GM12873 (cell line): ENCODE data around the gene C16orf82.

ENCODE experiments used
- CTCF ChIP-seq: IDR thresholded peaks from 2 replicates; pipeline ENCODE4 v1.5.1; 2012; ENCODE audit warnings: low read depth, mild to moderate bottlenecking, moderate library complexity, low read length, control low read depth; ENCODE audit not compliant: insufficient read depth; ENCODE audit errors: missing control alignments

C16orf82 gene

GRCh38 chr16:27108051-27108770, 41.5 kb downstream of the C16orf82 start:
- no peak for TF ChIP-seq CTCF

DNA sequence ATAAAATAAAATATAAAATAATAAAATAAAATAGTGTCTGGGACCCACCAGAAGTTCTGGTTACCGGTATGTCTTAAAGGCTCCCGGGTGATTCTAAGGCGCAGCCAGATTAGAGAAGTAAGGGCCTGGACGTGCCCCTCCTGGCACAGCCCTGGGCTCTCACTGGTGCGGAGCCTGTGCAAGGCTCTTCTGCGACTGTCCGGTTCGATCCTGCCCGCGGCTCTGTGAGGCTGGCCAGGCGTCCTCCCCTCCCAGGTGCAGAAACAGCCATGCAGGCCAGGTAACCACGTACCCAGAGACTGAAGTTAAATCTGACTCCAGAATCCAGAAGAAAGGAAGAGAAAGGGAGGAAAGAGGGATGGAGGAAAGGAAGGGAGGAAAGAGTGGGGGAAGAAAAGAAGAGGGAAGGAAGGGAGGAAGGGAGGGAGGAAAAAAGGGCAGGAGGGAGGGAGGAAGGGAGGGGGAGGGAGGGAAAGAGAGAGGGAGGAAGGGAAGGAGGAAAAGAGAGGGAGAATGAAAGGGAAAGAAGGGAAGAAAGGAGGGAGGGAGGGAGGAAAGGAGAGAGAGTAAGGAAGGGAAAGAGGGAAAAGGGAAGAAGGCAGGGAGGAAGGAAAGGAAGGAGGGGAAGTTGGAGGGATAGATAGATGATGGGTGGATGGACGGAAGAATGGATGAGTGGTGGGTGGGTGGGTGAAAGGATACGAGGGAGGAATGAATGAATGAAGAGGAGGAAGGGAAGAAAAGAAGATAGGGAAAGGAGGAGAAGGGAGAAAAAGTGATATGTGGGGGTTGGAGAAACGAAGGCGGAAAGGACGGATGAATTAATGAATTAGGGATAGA, 42.3 kb downstream of the C16orf82 start:
- TF ChIP-seq CTCF: no peak

DNA sequence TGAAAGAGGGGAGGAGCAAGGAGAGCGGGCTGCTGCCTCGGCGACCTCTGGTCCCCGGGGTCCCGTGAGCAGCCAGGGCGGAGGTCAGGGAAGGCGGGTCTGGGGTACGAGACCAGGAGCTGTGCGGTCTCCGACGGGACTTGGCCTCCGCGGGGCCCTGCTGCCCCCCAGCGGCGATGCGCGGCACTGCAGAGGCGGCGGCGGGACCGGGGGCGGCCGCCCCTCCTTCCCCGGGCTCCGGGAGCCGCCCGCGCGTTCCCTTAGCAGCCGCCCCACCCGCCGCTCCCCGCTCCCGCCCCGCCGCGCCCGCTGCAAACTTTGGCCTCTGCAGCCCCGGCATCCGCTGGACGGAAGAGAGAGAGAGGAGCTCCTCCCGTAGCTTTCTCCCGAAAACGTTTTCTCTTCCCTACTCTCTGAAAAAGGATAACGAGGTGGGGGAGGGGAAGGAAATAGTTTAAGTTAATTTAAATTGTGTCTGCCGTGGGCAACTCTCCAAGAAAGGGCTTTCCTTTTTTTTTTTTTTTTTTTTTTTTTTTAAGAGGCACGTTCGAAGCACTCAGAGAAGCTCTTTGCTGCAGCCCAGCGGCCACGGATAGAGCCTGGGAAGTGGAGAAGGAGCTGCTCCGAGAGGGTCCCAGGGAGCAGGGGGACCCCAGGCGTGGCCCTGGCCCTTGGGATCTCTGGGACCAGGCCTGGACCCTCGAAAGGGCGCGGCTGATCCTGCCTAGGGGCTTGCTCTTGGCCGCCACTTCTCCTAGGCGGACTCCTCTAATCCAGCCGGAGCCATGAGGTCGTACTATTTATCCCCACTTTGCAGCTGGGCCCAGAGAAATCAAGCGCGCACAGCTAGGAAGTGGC, 43.2 kb downstream of the C16orf82 start:
- peak; percentile 89 for TF ChIP-seq CTCF

DNA sequence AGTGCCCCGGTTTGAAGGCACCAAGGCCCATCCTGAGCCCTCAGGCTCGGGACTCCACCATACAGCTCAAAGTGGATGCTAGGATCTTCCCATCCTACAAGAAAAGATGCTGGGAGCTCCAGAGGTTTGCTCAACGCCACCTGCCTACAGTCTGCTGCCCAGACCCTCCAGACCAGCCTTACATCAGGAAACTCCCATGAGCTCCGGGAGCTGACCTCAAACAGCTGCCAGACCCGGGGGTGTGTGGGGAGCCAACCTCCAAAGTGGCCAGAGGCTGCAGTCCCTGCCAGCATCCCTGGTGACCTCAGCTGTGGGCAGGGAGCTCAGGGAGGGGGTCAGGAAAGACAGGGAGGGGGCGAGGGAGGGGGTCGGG, 43.8 kb downstream of the C16orf82 start:
- TF ChIP-seq CTCF: no peak

DNA sequence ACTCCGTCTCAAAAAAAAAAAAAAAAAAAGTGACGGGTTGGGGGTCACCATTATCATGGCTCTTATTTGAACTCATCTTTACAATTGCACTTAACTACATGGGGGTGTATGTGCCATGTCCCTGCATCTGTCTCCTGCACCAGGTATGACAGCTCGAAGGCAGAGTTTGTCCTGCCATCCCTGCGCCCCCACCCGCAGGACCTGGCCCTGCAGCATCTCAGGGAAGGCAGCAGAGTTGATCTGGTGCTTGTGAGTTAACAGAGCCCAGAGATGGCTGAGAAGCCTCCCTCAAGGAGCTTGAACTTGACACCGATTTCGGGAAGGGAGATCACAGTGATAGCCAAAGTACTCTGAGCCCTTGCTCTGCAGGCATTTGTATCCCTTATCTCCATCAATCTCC, 44.8 kb downstream of the C16orf82 start:
- no peak for TF ChIP-seq CTCF

GRCh38 chr16:27112093-27112811, 45.5 kb downstream of the C16orf82 start:
- TF ChIP-seq CTCF: no peak
